ENCODE data around the gene SARM1. TPM values are rescaled to one million over a fixed set of nuclear protein-coding genes. Genes with fewer than 3 reads are reported as not detected.

The SARM1 gene
- total and polyA plus RNA-seq, 4 donors: 4.9 to 20.3 (median 12.4) TPM

- Histone ChIP-seq H3K4me3 (ENCODE audit: low read length in 2 of 2) (no peak overlapping the region), H3K9me3 (ENCODE audit: control insufficient read depth, low read length) (no peaks in the 10 kb centered on the region), H3K27me3 (ENCODE audit: control insufficient read depth in 1 of 2, insufficient read depth in 2 of 2, low read length in 1 of 2) (no peaks in the 10 kb centered on the region), H3K4me1 (ENCODE audit: control insufficient read depth in 1 of 2, insufficient read depth in 2 of 2, low read length in 2 of 2) (no peaks in the 10 kb centered on the region), H3K36me3 (ENCODE audit: control insufficient read depth in 1 of 2, insufficient read depth in 2 of 2, low read length in 1 of 2) (no peaks in the 10 kb centered on the region), H3K27ac (ENCODE audit: low read depth in 1 of 2, low read length in 2 of 2) (no peak overlapping the region)
- intact Hi-C loops (cut with DNase I): no loop called here
- WGBS, 2 donors: 52 to 58% methylated on average over 69 to 72 of the region's 72 CpGs
- peak in 1 of 2 donors; percentile 75 for DNase-seq
- no peak for ATAC-seq (ENCODE audit: low FRiP score)
These were observed 9.8 kb downstream of the SARM1 start for GRCh38 chr17:28381141-28381825.

- no peaks in the 10 kb centered on the region for H3K4me1 ChIP-seq (ENCODE audit: control insufficient read depth in 1 of 2, insufficient read depth in 2 of 2, low read length in 2 of 2)
- H3K27me3 ChIP-seq (ENCODE audit: control insufficient read depth in 1 of 2, insufficient read depth in 2 of 2, low read length in 1 of 2): no peaks in the 10 kb centered on the region
- intact Hi-C loops (cut with DNase I): no loop called here
- ATAC-seq (ENCODE audit: low FRiP score) (peak; percentile 75), DNase-seq (peak; percentile 77 to 81)
- WGBS, 2 donors: 52 to 62% methylated on average over 54 to 56 of the region's 56 CpGs
- H3K27ac ChIP-seq (ENCODE audit: low read depth in 1 of 2, low read length in 2 of 2): no peak overlapping the region
- no peaks in the 10 kb centered on the region for H3K36me3 ChIP-seq (ENCODE audit: control insufficient read depth in 1 of 2, insufficient read depth in 2 of 2, low read length in 1 of 2)
- H3K4me3 ChIP-seq (ENCODE audit: low read length in 2 of 2): no peak overlapping the region
- no peaks in the 10 kb centered on the region for H3K9me3 ChIP-seq (ENCODE audit: control insufficient read depth, low read length)
These were observed 13.0 kb downstream of the SARM1 start for GRCh38 chr17:28384281-28385036.

GRCh38 chr17:28385037-28385400 lies 13.5 kb downstream of the SARM1 start:
- H3K36me3 ChIP-seq (ENCODE audit: control insufficient read depth in 1 of 2, insufficient read depth in 2 of 2, low read length in 1 of 2): peaks cover 0 to 2% of the 10 kb centered on the region in 2 donors
- 61 to 70% methylated on average over 29 of the region's 29 CpGs for WGBS, 2 donors
- no peaks in the 10 kb centered on the region for H3K4me1 ChIP-seq (ENCODE audit: control insufficient read depth in 1 of 2, insufficient read depth in 2 of 2, low read length in 2 of 2)
- no peaks in the 10 kb centered on the region for H3K27me3 ChIP-seq (ENCODE audit: control insufficient read depth in 1 of 2, insufficient read depth in 2 of 2, low read length in 1 of 2)
- H3K27ac ChIP-seq (ENCODE audit: low read depth in 1 of 2, low read length in 2 of 2): no peak overlapping the region
- H3K4me3 ChIP-seq (ENCODE audit: low read length in 2 of 2): no peak overlapping the region
- peak in 1 of 2 donors; percentile 62 for DNase-seq
- intact Hi-C loops (cut with DNase I): no loop called here
- H3K9me3 ChIP-seq (ENCODE audit: control insufficient read depth, low read length): no peaks in the 10 kb centered on the region
- no peak for ATAC-seq (ENCODE audit: low FRiP score)

GRCh38 chr17:28385406-28385805 lies 13.9 kb downstream of the SARM1 start:
- no peaks in the 10 kb centered on the region for H3K4me1 ChIP-seq (ENCODE audit: control insufficient read depth in 1 of 2, insufficient read depth in 2 of 2, low read length in 2 of 2)
- no peaks in the 10 kb centered on the region for H3K27me3 ChIP-seq (ENCODE audit: control insufficient read depth in 1 of 2, insufficient read depth in 2 of 2, low read length in 1 of 2)
- peaks cover 0 to 2% of the 10 kb centered on the region in 2 donors for H3K36me3 ChIP-seq (ENCODE audit: control insufficient read depth in 1 of 2, insufficient read depth in 2 of 2, low read length in 1 of 2)
- intact Hi-C loops (cut with DNase I): no loop called here
- no peak overlapping the region for H3K27ac ChIP-seq (ENCODE audit: low read depth in 1 of 2, low read length in 2 of 2)
- DNase-seq (peak in 1 of 2 donors; percentile 62), ATAC-seq (ENCODE audit: low FRiP score) (no peak)
- H3K4me3 ChIP-seq (ENCODE audit: low read length in 2 of 2): no peak overlapping the region
- H3K9me3 ChIP-seq (ENCODE audit: control insufficient read depth, low read length): no peaks in the 10 kb centered on the region
- 92 to 96% methylated on average over 8 of the region's 8 CpGs for WGBS, 2 donors

GRCh38 chr17:28386391-28386790 lies 14.9 kb downstream of the SARM1 start:
- Histone ChIP-seq H3K27ac (ENCODE audit: low read depth in 1 of 2, low read length in 2 of 2) (no peak overlapping the region), H3K36me3 (ENCODE audit: control insufficient read depth in 1 of 2, insufficient read depth in 2 of 2, low read length in 1 of 2) (peaks cover 0 to 2% of the 10 kb centered on the region in 2 donors), H3K9me3 (ENCODE audit: control insufficient read depth, low read length) (no peaks in the 10 kb centered on the region), H3K27me3 (ENCODE audit: control insufficient read depth in 1 of 2, insufficient read depth in 2 of 2, low read length in 1 of 2) (no peaks in the 10 kb centered on the region), H3K4me1 (ENCODE audit: control insufficient read depth in 1 of 2, insufficient read depth in 2 of 2, low read length in 2 of 2) (no peaks in the 10 kb centered on the region), H3K4me3 (ENCODE audit: low read length in 2 of 2) (no peak overlapping the region)
- ATAC-seq (ENCODE audit: low FRiP score) (no peak), DNase-seq (no peak)
- intact Hi-C loops (cut with DNase I): no loop called here

GRCh38 chr17:28388106-28388505 lies 16.6 kb downstream of the SARM1 start:
- H3K27me3 ChIP-seq (ENCODE audit: control insufficient read depth in 1 of 2, insufficient read depth in 2 of 2, low read length in 1 of 2): no peaks in the 10 kb centered on the region
- intact Hi-C loops (cut with DNase I): no loop called here
- 95 to 96% methylated on average over 11 of the region's 11 CpGs for WGBS, 2 donors
- no peaks in the 10 kb centered on the region for H3K9me3 ChIP-seq (ENCODE audit: control insufficient read depth, low read length)
- DNase-seq (peak in 1 of 2 donors; percentile 50), ATAC-seq (ENCODE audit: low FRiP score) (no peak)
- peaks cover 0 to 2% of the 10 kb centered on the region in 2 donors for H3K36me3 ChIP-seq (ENCODE audit: control insufficient read depth in 1 of 2, insufficient read depth in 2 of 2, low read length in 1 of 2)
- no peaks in the 10 kb centered on the region for H3K4me1 ChIP-seq (ENCODE audit: control insufficient read depth in 1 of 2, insufficient read depth in 2 of 2, low read length in 2 of 2)
- H3K4me3 ChIP-seq (ENCODE audit: low read length in 2 of 2): no peak overlapping the region
- no peak overlapping the region for H3K27ac ChIP-seq (ENCODE audit: low read depth in 1 of 2, low read length in 2 of 2)

GRCh38 chr17:28390141-28390540 lies 18.6 kb downstream of the SARM1 start:
- WGBS, 2 donors: 91 to 96% methylated on average over 1 of the region's 1 CpG
- ATAC-seq (ENCODE audit: low FRiP score): no peak
- Histone ChIP-seq H3K27ac (ENCODE audit: low read depth in 1 of 2, low read length in 2 of 2) (no peak overlapping the region), H3K9me3 (ENCODE audit: control insufficient read depth, low read length) (no peaks in the 10 kb centered on the region), H3K4me1 (ENCODE audit: control insufficient read depth in 1 of 2, insufficient read depth in 2 of 2, low read length in 2 of 2) (no peaks in the 10 kb centered on the region), H3K36me3 (ENCODE audit: control insufficient read depth in 1 of 2, insufficient read depth in 2 of 2, low read length in 1 of 2) (peaks cover 0 to 2% of the 10 kb centered on the region in 2 donors), H3K4me3 (ENCODE audit: low read length in 2 of 2) (no peak overlapping the region), H3K27me3 (ENCODE audit: control insufficient read depth in 1 of 2, insufficient read depth in 2 of 2, low read length in 1 of 2) (no peaks in the 10 kb centered on the region)
- intact Hi-C loops (cut with DNase I): no loop called here
- no peak for DNase-seq

GRCh38 chr17:28390563-28390962 lies 19.1 kb downstream of the SARM1 start:
- Histone ChIP-seq H3K4me3 (ENCODE audit: low read length in 2 of 2) (no peak overlapping the region), H3K4me1 (ENCODE audit: control insufficient read depth in 1 of 2, insufficient read depth in 2 of 2, low read length in 2 of 2) (no peaks in the 10 kb centered on the region), H3K27me3 (ENCODE audit: control insufficient read depth in 1 of 2, insufficient read depth in 2 of 2, low read length in 1 of 2) (no peaks in the 10 kb centered on the region), H3K27ac (ENCODE audit: low read depth in 1 of 2, low read length in 2 of 2) (no peak overlapping the region), H3K9me3 (ENCODE audit: control insufficient read depth, low read length) (no peaks in the 10 kb centered on the region), H3K36me3 (ENCODE audit: control insufficient read depth in 1 of 2, insufficient read depth in 2 of 2, low read length in 1 of 2) (peaks cover 0 to 2% of the 10 kb centered on the region in 2 donors)
- intact Hi-C loops (cut with DNase I): no loop called here
- WGBS, 2 donors: 92 to 94% methylated on average over 2 of the region's 2 CpGs
- no peak for ATAC-seq (ENCODE audit: low FRiP score)
- DNase-seq: no peak

GRCh38 chr17:28390984-28391383 lies 19.5 kb downstream of the SARM1 start:
- no peak overlapping the region for H3K27ac ChIP-seq (ENCODE audit: low read depth in 1 of 2, low read length in 2 of 2)
- H3K4me3 ChIP-seq (ENCODE audit: low read length in 2 of 2): no peak overlapping the region
- ATAC-seq (ENCODE audit: low FRiP score) (no peak), DNase-seq (no peak)
- WGBS, 2 donors: 88 to 98% methylated on average over 1 of the region's 1 CpG
- no peaks in the 10 kb centered on the region for H3K9me3 ChIP-seq (ENCODE audit: control insufficient read depth, low read length)
- no peaks in the 10 kb centered on the region for H3K27me3 ChIP-seq (ENCODE audit: control insufficient read depth in 1 of 2, insufficient read depth in 2 of 2, low read length in 1 of 2)
- intact Hi-C loops (cut with DNase I): no loop called here
- H3K4me1 ChIP-seq (ENCODE audit: control insufficient read depth in 1 of 2, insufficient read depth in 2 of 2, low read length in 2 of 2): no peaks in the 10 kb centered on the region
- peaks cover 0 to 5% of the 10 kb centered on the region in 2 donors for H3K36me3 ChIP-seq (ENCODE audit: control insufficient read depth in 1 of 2, insufficient read depth in 2 of 2, low read length in 1 of 2)

Data from aorta (tissue), 5 donors.